Liver (tissue), 9 donors: ENCODE measurements around the gene FOXS1. TPM values are rescaled to one million over a fixed set of nuclear protein-coding genes. Genes with fewer than 3 reads are reported as not detected.

Experiments used
- DNase-seq: peaks from one replicate; pipeline ENCODE4 v3.0.0-alpha.2; 2017; ENCODE audit warnings: low spot score
- H3K27ac ChIP-seq, 2 donors: one replicate each; pipeline ENCODE4 v1.7.0; 2013; ENCODE audit warnings: inconsistent platforms in 2 of 2, low read length in 2 of 2, control low read depth in 1 of 2, low read depth in 1 of 2, mild to moderate bottlenecking in 1 of 2
- H3K27me3 ChIP-seq, 4 donors: one replicate each; pipeline versions ENCODE4 v1.6.1 to v1.7.0; 2013; ENCODE audit warnings: low read length in 3 of 4, inconsistent platforms in 1 of 4, mild to moderate bottlenecking in 1 of 4, moderate library complexity in 1 of 4; ENCODE audit not compliant: control insufficient read depth in 4 of 4, insufficient read depth in 4 of 4
- H3K36me3 ChIP-seq, 4 donors: one replicate each; pipeline versions ENCODE4 v1.6.1 to v1.7.0; 2013; ENCODE audit warnings: low read length in 3 of 4, mild to moderate bottlenecking in 3 of 4, low read depth in 1 of 4, moderate library complexity in 1 of 4; ENCODE audit not compliant: control insufficient read depth in 4 of 4, insufficient read depth in 3 of 4
- H3K4me1 ChIP-seq, 4 donors: one replicate each; pipeline versions ENCODE4 v1.6.1 to v1.7.0; 2013; ENCODE audit warnings: low read length in 3 of 4, mild to moderate bottlenecking in 3 of 4, moderate library complexity in 1 of 4; ENCODE audit not compliant: control insufficient read depth in 4 of 4, insufficient read depth in 4 of 4
- H3K4me3 ChIP-seq, 3 donors: one replicate each; pipeline versions ENCODE4 v1.6.1 to v1.7.0; 2013; ENCODE audit warnings: low read length in 3 of 3, control low read depth in 1 of 3, low read depth in 1 of 3, mild to moderate bottlenecking in 1 of 3
- H3K9ac ChIP-seq, 2 donors: one replicate each; pipeline ENCODE4 v1.7.0; 2013; ENCODE audit warnings: low read length in 2 of 2, mild to moderate bottlenecking in 2 of 2, moderate library complexity in 2 of 2, control low read depth in 1 of 2, low read depth in 1 of 2
- H3K9me3 ChIP-seq, 4 donors: one replicate each; pipeline versions ENCODE4 v1.6.1 to v1.7.0; 2013; ENCODE audit warnings: low read length in 3 of 4; ENCODE audit not compliant: control insufficient read depth in 4 of 4
- CTCF ChIP-seq: fragments of 150-350 bp; IDR thresholded peaks from 2 replicates; pipeline ENCODE4 v1.5.1; 2017; ENCODE audit warnings: improper control_type of control experiment, low read depth, low read length; ENCODE audit not compliant: missing input control
- EGR1 ChIP-seq, 2 donors: IDR thresholded peaks; 2 replicates each; pipeline ENCODE4 v1.6.1; 2016 to 2018; ENCODE audit warnings: antibody characterized with exemption in 2 of 2, low read depth in 2 of 2
- FOXA1 ChIP-seq: IDR thresholded peaks from 2 replicates; pipeline ENCODE4 v1.6.1; 2016; ENCODE audit warnings: antibody characterized with exemption
- FOXA2 ChIP-seq: IDR thresholded peaks from 2 replicates; pipeline ENCODE4 v1.6.1; 2016; ENCODE audit warnings: antibody characterized with exemption
- GABPA ChIP-seq, 2 donors: IDR thresholded peaks in 1 of 2; conservative IDR thresholded peaks in 1 of 2; 2 replicates each; pipeline ENCODE4 v1.6.1; 2016; ENCODE audit warnings: antibody characterized with exemption in 2 of 2, mild to moderate bottlenecking in 1 of 2, moderate library complexity in 1 of 2
- HNF4A ChIP-seq, 2 donors: conservative IDR thresholded peaks; 2 replicates each; pipeline ENCODE4 v1.6.1; 2016; ENCODE audit warnings: antibody characterized with exemption in 2 of 2, mild to moderate bottlenecking in 2 of 2
- HNF4G ChIP-seq: IDR thresholded peaks from 2 replicates; pipeline ENCODE4 v1.6.1; 2016; ENCODE audit warnings: antibody characterized with exemption
- JUND ChIP-seq, 2 donors: IDR thresholded peaks; 2 replicates each; pipeline ENCODE4 v1.6.1; 2016; ENCODE audit warnings: antibody characterized with exemption in 2 of 2
- NR2F2 ChIP-seq: IDR thresholded peaks from 2 replicates; pipeline ENCODE4 v1.6.1; 2016; ENCODE audit warnings: antibody characterized with exemption
- RAD21 ChIP-seq, 2 donors: IDR thresholded peaks; 2 replicates each; pipeline ENCODE4 v1.6.1; 2016; ENCODE audit warnings: antibody characterized with exemption in 2 of 2, mild to moderate bottlenecking in 2 of 2
- REST ChIP-seq: IDR thresholded peaks from 2 replicates; pipeline ENCODE4 v1.6.1; 2016; ENCODE audit warnings: antibody characterized with exemption, mild to moderate bottlenecking
- RXRA ChIP-seq, 2 donors: IDR thresholded peaks; 2 replicates each; pipeline ENCODE4 v1.6.1; 2017 to 2018; ENCODE audit warnings: antibody characterized with exemption in 2 of 2, mild to moderate bottlenecking in 1 of 2
- SP1 ChIP-seq: IDR thresholded peaks from 2 replicates; pipeline ENCODE4 v1.6.1; 2018; ENCODE audit warnings: antibody characterized with exemption, mild to moderate bottlenecking
- TAF1 ChIP-seq: conservative IDR thresholded peaks from 2 replicates; pipeline ENCODE4 v1.6.1; 2016; ENCODE audit warnings: antibody characterized with exemption, mild to moderate bottlenecking
- YY1 ChIP-seq: IDR thresholded peaks from 2 replicates; pipeline ENCODE4 v1.6.1; 2016; ENCODE audit warnings: antibody characterized with exemption, mild to moderate bottlenecking
- ZBTB33 ChIP-seq: IDR thresholded peaks from 2 replicates; pipeline ENCODE4 v1.6.1; 2016; ENCODE audit warnings: antibody characterized with exemption
- WGBS: extraction: QIAGEN DNeasy Blood & Tissue Kit; methylation state at CpG from one replicate; pipeline ENCODE4 v1.1.7; 2013; 5-methylcytosine and 5-hydroxymethylcytosine counted together
- polyA plus RNA-seq, 2 donors: library from polyadenylated mRNA; stranded (reverse) in 1 of 2; unstranded in 1 of 2; fragments of 200-250 nt in 1 of 2; fragments of >200 nt in 1 of 2; fragmentation: Nextera tagmentation in 1 of 2; extraction: Ambion mirVana in 1 of 2; gene quantifications; one replicate each; pipeline versions ENCODE4 v1.2.1 to v1.2.3, GENCODE V29; 2013 to 2015
- total RNA-seq, 2 donors: library from RNA; depleted of rRNA; stranded (reverse); fragments of >200 nt; gene quantifications; one replicate each; pipeline ENCODE4 v1.2.3, GENCODE V29; 2014
- TF ChIP-seq, protein P1 (sequence below): IDR thresholded peaks from 2 replicates; pipeline ENCODE4 v1.6.1; 2016; ENCODE audit warnings: antibody characterized with exemption
- TF ChIP-seq, protein P2 (sequence below): IDR thresholded peaks from 2 replicates; pipeline ENCODE4 v1.6.1; 2016; ENCODE audit warnings: antibody characterized with exemption
- donor health status: healthy.
- donor health status: healthy.
- donor health status: healthy.
- donor health status: healthy.
- donor health status: healthy.

FOXS1 gene
- total and polyA plus RNA-seq, 4 donors, result 0.21 to 0.51 (median 0.28) TPM

DNA sequence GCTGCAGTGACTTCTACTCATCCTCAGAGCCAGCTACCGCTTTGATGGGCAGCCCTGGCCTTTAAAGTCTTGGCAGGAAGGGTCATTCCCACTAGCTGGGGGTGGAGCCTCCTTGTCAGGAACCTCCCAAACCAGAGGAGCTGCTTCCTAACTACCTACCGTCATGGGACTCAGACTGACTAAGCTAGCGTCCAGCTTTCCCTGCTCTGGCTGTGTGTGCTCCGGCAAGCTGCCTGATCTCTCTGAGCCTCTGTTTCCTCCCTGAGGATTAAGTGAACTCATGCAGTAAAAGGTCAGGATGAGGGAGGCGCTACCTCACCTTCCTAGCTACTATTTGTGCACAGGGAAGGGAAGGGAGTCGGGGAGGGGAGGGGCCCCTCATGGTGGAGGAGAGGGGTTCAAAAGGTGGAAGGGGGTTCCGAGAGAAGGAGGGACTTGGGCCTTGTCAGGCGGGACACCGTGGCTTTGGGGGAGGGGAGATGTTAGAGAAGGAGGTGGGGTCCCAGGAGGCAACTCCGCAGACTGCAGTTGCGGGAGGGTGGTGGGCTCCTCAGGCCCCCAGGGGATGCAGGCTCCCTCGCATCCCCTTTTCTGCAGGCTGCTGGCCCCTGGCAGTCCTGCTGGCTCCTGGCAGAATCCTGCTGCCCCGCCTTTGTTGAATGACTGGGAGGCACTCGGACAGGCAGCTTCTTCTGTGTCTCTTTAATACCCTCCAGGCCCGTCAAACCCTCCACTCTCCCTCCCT is 15.2 kb upstream of the FOXS1 start:
- H3K9me3 ChIP-seq, result no peaks in the 10 kb centered on the region
- no peak overlapping the region for H3K9ac ChIP-seq
- WGBS, result 15% methylated on average over 15 of the region's 15 CpGs
- no peaks in the 10 kb centered on the region for H3K36me3 ChIP-seq
- H3K27me3 ChIP-seq, result peaks cover 0 to 3% (median under 1%) of the 10 kb centered on the region in 4 donors
- no peak overlapping the region for H3K27ac ChIP-seq
- peaks cover 2 to 16% (median 8%) of the 10 kb centered on the region in 4 donors for H3K4me1 ChIP-seq
- TF ChIP-seq EGR1 (IDR thresholded peaks at IDR 0.05; ENCODE audit: low read depth in 2 of 2) (no peak), REST (no peak), FOXA1 (no peak), ZBTB33 (no peak), TAF1 (no peak), CTCF (no peak)
- DNase-seq, result no peak
- peak overlapping the region in 1 of 3 donors; percentile 44 for H3K4me3 ChIP-seq

GRCh38 chr20:31859998-31860380 is 14.6 kb upstream of the FOXS1 start:
- 66% methylated on average over 7 of the region's 7 CpGs for WGBS
- no peak for DNase-seq
- Histone ChIP-seq H3K4me1 (peaks cover 2 to 16% (median 8%) of the 10 kb centered on the region in 4 donors), H3K9me3 (no peaks in the 10 kb centered on the region), H3K27ac (no peak overlapping the region), H3K27me3 (peaks cover 0 to 5% (median 1%) of the 10 kb centered on the region in 4 donors), H3K36me3 (no peaks in the 10 kb centered on the region), H3K4me3 (no peak overlapping the region), H3K9ac (no peak overlapping the region)
- TF ChIP-seq JUND (IDR thresholded peaks at IDR 0.05) (no peak), FOXA1 (no peak), SP1 (no peak), EGR1 (IDR thresholded peaks at IDR 0.05; ENCODE audit: low read depth in 2 of 2) (no peak), REST (no peak), RAD21 (IDR thresholded peaks at IDR 0.05) (no peak), TAF1 (no peak), YY1 (no peak), RXRA (IDR thresholded peaks at IDR 0.05) (no peak), GABPA (IDR thresholded peaks at IDR 0.05 in 1 of 2, conservative IDR thresholded peaks at IDR 0.05 in 1 of 2) (no peak), HNF4G (no peak), ZBTB33 (no peak), HNF4A (conservative IDR thresholded peaks at IDR 0.05) (no peak), NR2F2 (no peak), FOXA2 (no peak)
- TF ChIP-seq, protein P1, sequence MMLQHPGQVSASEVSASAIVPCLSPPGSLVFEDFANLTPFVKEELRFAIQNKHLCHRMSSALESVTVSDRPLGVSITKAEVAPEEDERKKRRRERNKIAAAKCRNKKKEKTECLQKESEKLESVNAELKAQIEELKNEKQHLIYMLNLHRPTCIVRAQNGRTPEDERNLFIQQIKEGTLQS, result no peak
- TF ChIP-seq, protein P2, sequence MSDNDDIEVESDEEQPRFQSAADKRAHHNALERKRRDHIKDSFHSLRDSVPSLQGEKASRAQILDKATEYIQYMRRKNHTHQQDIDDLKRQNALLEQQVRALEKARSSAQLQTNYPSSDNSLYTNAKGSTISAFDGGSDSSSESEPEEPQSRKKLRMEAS, result no peak
